HT1080 (cell line): ENCODE data around the gene HOXA5. TPM values are rescaled to one million over a fixed set of nuclear protein-coding genes. Genes with fewer than 3 reads are reported as not detected.

ENCODE experiments used
- DNase-seq: peaks from one replicate; pipeline ENCODE4 v3.0.0-alpha.2; 2015; ENCODE audit warnings: low read depth
- total RNA-seq: library from RNA; depleted of rRNA; stranded (reverse); fragments of >200 nt; shearing (Covaris generic); gene quantifications from 2 replicates; pipeline ENCODE4 v1.2.3, GENCODE V29; 2014

The HOXA5 gene
- total RNA-seq, 1 experiment from 2014 or later, result 1.9 TPM

GRCh38 chr7:27182861-27183681 is 39.6 kb upstream of the HOXA5 start:
- DNase-seq, result no peak

DNA sequence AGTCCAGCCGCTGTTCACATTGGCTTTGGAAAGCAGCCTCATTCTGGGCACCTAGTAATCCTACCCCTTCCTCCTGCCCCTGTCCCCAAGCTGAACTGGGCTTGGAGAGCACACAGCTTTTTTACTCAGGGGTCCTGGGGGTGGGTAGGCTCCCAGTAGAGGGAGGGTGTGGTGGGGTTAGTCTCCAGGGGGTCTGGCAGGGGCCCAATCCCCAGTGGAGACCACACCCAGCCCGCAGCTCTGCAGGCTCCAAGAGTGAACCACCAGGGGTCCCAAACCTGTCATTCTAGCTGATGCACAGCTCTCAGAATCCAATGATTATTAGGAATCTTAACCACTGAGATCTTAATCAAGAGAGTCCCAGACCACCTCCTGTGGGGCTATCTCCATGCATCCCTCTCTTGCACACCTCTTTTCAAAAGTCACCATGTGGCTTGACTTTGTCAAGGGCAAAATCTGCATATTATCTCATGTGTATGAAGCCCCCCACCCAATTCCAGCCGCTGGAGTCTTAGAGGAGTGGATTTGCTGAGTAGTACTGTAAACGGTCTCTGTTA is 38.9 kb upstream of the HOXA5 start:
- DNase-seq, result no peak

GRCh38 chr7:27181795-27182275 is 38.4 kb upstream of the HOXA5 start:
- DNase-seq, result no peak

DNA sequence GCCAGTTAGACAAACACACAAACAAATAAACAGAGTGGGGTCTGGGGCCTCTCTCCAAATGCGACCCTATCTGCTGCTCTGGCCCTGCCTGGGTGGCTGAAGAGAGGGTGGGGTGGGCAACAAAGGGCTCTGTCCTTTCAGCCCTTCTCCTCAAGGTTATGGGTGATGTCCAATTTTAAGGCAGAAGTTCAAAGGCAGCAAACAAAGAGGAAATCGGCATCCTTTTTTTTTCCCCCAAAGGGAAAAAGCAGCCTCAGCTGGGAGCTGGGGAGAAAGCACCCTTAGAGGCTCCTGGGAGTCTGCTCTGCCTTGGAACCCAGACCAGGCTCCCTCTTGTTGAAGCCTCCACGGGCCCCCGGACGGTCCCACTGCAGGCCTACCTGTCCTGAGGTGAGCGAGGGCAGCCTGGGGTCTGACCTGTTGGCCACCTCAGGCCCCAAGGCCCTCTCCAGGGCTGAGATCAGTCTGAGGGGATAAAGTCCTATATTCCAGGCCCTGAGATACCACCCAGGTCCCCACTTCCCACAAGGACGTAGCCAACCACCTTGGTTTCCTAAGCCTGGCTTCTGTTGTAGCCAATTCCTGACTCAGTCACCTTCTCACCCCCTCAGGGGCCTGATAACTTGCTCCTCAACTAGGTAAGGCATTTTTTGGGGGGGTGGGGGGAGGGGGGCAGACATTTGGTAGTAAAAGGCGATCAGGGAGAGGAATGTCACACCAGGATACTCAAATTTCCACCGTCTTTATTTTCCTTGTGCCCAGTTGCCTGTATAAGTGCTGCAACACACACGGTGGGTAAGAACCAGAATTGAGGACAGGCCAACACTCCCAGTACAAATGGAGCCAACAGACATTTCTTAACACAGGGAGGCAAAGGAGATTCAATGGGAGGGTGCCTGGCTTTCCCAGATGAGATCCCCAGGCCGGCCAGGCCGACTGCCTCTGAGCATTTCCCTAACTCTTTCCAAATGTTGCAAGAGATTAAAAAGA is 37.2 kb upstream of the HOXA5 start:
- no peak for DNase-seq

DNA sequence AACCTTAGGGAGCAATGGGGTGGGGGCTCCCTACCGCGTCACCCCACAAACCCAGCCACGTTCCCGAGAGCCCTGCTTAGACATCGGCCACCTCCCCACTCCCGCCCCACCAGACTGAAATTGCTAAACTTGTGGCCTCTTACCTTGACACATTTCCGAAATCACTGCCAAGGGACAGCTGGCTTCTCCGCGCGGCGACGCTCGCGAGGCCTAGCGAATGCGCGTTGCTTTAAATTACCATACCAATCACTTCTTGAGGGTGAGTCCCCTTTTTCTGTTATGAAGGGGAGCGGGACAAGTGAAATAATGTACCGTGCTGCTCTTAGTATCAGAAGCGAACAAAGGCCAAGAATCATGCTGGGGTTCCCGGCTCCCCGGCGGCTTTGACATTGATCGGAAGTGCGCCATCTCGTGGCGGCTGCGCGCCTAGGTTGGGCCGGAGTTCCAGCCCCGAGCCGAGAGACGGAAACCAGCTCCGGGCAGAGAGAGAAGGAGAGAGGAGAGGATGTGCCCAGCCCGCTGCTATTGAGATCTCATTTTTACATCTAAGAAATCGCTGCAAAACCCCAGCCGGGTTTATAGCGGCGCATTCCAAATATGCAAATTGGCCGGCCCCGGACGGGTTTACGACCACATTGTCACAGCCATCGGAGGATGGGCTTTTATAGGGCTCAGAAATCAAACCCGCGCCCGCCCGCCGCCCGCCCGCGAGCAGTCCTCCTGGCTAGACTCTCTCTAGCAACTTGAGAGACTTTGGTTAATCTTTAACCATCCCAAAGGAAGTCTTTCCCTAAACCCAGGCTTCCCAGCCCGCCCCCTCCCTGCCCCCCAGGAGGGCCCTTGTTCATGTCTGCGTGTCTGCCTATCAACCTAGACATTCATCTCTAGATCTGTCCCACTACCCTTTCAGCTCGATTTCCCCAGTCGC is 36.3 kb upstream of the HOXA5 start:
- DNase-seq, result no peak

GRCh38 chr7:27179030-27179429 is 35.5 kb upstream of the HOXA5 start:
- DNase-seq, result no peak

GRCh38 chr7:27178366-27178765 is 34.9 kb upstream of the HOXA5 start:
- no peak for DNase-seq

DNA sequence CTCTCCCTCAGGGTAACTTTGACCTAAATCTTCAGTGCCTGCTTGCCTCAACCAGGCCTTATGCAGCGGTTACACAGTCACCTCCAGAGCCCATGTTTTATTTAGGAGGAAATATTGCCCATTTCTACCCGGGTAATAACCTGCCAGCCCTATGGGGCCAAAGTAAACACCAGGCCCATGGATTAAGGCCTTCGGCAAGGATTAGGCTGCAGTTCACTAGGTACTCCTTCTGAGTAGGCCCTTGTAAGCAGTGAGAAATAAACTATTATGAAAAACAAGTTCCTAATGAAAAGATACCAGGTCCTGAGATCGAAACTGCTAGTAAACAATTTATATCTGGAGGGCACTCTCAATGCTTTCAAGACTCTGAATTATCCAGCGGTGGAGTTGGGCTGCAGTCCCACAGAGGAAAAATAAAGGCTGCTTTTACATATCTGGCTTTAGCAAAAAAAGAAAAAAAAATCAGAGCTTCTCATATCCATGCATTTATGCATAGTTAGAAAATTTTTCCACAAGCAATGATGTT is 34.4 kb upstream of the HOXA5 start:
- no peak for DNase-seq

DNA sequence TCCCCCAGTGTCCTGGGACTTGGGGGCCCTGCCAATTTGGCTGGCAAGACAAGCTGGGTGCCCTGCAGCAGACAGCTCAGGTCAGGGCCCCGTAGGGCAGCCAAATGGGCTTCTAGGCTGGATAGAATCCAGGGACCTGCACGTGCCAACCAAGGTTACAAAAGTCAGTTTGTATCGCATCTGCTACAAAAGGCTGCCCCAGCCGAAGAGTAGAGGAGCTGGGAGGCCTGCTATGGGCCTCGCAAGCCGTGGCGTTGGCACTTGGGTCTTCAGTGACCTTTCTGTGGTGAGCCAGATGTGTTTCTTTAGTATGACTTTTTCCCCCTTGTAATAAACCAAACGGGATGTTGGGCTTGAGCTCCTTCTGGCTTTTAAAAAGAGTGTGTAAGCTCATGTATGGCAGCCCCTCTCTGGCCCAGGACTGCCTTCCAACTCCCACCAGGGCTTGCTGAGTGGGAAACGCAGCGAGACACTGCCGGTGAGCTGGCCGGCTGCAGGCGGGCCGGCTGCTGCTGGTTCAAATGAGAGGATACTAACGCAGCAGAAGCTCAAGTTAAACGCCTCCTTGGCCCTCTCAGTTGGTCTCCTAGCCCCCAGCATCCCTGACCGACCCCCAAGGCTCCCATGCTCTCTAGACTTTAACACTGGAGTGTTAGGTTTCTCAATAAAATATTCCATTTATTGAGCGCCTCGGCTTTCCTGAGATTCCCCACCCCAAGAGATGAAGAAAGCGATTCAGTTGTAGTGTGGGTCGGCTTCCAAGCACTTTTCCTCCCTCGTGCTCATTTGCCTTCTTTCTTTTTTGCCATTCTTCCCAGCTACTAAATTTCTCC is 33.7 kb upstream of the HOXA5 start:
- DNase-seq, result no peak

- no peak for DNase-seq
Observed at GRCh38 chr7:27176524-27176845, 33.0 kb upstream of the HOXA5 start.

GRCh38 chr7:27175626-27176523 is 32.4 kb upstream of the HOXA5 start:
- no peak for DNase-seq

- no peak for DNase-seq
Observed at GRCh38 chr7:27174874-27175625, 31.6 kb upstream of the HOXA5 start.

DNA sequence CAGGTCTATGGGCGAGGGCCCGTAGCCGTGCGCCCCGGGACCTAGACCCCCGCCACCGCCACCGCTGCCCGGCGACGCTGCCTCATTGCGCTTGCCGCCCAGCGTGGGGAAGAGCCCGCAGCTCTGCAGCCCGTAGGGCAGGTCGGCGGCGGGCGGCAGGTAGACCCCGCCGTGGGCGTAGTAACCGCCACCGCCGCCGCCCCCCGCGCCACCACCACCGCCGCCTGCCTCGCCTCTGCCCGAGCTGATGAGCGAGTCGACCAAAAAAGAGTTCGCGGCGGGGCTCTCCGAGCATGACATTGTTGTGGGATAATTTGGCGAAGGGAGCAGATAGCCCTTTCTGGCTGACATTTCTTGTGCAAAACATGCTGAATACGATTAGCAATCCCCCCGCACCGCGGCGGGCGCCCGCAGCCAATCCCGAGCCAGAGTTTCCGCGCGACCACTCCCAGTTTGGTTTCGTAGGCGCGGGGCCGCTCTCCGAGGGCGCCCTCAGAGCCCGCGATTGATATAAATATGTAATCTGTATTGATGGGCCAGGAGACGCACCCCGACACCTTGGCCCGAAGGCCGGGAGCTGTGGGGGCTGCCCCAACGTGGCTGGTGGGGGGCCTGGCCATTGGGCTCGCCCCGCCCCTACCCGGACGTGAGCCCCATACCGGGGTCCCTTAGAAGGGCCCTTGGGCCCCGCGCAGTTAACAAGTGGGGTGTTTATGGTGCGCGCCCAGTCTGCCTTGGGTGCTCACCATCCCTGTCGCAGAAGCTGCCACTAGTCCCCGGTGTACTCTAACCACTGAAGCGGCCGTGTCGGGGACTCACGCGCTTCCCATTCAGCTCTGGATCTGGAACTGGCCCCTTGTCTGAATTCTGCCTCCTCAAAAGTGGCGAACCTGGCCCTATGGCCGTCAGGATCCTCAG is 30.7 kb upstream of the HOXA5 start, which contains the start of gene HOXA10:
Gene HOXA10, minus strand, starts transcription at position 365 of the 918 bp plus-strand sequence. Its CDS starts 14 bp downstream, at position 351.
- DNase-seq, result no peak

DNA sequence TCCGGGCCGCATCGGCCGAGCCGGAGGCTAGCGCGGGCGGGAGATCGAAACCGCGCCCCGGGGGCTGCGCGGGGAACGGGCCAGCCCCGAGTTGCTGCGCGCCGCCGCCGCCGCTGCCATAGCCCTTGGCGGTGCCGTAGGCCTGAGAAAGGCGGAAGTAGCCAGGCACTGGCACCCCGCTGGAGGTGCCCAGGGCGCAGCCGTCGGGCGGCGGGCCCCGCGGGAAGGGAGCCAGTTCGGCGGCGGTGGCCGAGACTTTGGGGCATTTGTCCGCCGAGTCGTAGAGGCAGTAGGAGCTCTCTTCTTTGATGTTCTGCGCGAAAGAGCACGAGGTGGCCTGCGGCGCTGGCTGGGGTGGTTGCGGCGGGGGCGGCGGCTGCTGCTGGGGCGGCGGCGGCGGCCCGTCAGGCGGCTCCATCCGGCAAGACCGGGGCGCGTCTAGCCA is 30.1 kb upstream of the HOXA5 start:
- DNase-seq, result no peak

DNA sequence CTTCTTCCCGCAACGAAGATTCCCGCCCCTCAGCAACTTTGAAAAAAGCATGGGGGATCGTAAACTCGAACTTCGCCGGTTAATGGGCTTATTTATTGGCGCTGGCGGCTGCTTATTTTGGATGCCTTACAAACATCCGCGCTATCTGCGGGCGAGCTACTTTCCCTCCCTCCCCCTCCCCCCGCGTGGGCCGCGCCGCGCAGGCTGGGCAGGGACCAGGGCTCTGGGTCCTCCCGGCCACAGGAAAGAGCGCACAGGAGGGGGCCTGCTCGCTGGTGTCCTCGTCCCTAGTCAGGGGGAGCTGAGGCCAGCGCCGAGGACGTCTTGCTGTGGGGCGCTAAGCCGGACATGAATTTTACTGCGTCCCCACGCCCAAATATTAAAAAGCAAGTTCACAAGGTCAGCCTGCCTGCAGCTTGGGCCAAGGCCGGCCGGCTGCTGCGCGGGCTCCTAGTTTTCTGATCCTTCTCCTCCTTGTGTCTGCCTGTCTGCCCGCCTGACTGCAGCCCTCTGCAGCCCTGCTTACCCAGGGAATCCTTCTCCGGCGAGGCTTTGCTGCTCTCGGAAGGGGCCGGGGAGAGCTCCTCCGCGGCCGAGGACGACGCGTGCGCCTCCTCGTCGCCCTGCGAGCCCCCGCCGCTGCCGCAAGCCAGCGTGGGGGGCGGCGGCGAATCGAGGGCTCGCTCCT is 29.5 kb upstream of the HOXA5 start:
- DNase-seq, result peak; percentile 66

GRCh38 chr7:27172315-27172774 is 28.9 kb upstream of the HOXA5 start:
- peak; percentile 38 for DNase-seq
